Kidney epithelial cell (primary cell): ENCODE data around the gene GMNC. TPM values are rescaled to one million over a fixed set of nuclear protein-coding genes. Genes with fewer than 3 reads are reported as not detected.

Experiments
- DNase-seq: peaks from one replicate; pipeline ENCODE4 v3.0.0-alpha.2; 2010; ENCODE audit warnings: low read depth
- H3K27me3 ChIP-seq: 2 replicates; pipeline ENCODE4 v1.6.0; 2011; ENCODE audit warnings: low read length; ENCODE audit not compliant: control insufficient read depth, insufficient read depth
- H3K36me3 ChIP-seq: 2 replicates; pipeline ENCODE4 v1.5.1; 2011; ENCODE audit warnings: low read length; ENCODE audit not compliant: control insufficient read depth, insufficient read depth
- H3K4me3 ChIP-seq: 2 replicates; pipeline ENCODE4 v1.5.1; 2011; ENCODE audit warnings: low read depth, mild to moderate bottlenecking, control low read depth, low read length
- total RNA-seq: library from RNA; depleted of rRNA; stranded (reverse); fragments of >200 nt; gene quantifications from 2 replicates; pipeline ENCODE4 v1.2.3, GENCODE V29; 2015
- TF ChIP-seq, protein P1 (sequence below): IDR thresholded peaks from 2 replicates; pipeline ENCODE4 v1.5.1; 2011; ENCODE audit warnings: mild to moderate bottlenecking, moderate library complexity, low read length, control low read depth, inconsistent platforms; ENCODE audit not compliant: insufficient read depth, poor library complexity, severe bottlenecking

The GMNC gene, protein sequence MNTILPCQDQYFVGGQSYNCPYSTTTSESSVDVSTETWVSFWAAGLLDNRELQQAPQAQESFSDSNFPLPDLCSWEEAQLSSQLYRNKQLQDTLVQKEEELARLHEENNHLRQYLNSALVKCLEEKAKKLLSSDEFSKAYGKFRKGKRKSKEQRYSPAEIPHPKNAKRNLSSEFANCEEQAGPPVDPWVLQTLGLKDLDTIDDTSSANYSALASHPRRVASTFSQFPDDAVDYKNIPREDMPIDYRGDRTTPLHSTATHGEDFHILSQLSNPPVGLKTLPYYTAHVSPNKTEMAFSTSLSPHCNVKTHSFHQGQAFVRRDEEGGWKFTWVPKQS
- 0.38 and 0.41 TPM in 2 replicates for total RNA-seq

DNA sequence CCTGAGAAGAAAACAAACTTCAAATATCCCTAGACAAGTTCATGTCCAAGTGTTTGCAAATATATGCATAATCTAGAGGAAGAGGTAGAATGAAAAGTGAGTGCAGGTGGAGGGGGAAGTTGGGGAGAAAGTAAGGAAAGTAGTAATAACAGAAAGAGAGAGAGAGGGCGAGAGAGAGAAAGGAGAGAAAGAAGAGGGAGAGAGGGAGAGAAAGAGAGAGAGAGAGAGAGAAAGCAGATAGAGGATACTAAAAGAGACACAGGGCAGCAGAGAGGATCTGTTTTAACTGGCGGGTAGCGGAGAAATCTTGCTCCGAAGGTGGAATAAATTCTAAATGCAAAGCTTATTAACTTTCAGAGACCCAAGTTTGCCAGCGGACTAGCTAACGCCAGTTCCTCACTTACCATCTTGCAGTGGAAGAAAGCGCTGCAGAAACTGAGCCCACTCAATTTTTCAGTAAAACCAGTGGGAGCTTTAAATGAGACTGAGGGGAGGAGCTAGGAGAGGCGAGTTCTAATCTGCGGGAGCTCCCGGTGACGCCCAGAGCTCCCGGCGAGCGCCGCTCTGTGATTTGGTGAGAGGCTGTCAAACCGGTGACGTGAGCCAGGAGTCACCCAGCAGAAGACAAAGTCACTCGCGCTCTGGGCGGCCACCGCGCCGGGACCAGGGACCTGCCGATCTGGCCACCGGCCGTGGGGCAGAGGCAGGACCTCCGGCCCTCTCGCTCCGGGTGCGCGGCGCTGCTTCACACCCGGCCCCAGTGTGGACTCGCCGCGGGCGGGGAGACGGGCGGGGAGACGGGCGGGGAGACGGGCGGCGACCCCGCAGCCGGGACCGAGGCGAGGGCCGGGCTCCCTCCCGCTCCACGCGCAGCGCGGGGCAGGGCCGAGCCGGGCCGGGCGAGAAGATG lies at the start of gene GMNC:
Gene GMNC, minus strand, starts transcription at position 486 of the 910 bp plus-strand sequence. Its CDS starts 79 bp downstream, at position 407.
- peak; percentile 60 for DNase-seq
- Histone ChIP-seq H3K36me3 (no peaks in the 10 kb centered on the region), H3K4me3 (peak within 1 kb of the TSS; percentile 81), H3K27me3 (no peaks in the 10 kb centered on the region)
- TF ChIP-seq, protein P1, sequence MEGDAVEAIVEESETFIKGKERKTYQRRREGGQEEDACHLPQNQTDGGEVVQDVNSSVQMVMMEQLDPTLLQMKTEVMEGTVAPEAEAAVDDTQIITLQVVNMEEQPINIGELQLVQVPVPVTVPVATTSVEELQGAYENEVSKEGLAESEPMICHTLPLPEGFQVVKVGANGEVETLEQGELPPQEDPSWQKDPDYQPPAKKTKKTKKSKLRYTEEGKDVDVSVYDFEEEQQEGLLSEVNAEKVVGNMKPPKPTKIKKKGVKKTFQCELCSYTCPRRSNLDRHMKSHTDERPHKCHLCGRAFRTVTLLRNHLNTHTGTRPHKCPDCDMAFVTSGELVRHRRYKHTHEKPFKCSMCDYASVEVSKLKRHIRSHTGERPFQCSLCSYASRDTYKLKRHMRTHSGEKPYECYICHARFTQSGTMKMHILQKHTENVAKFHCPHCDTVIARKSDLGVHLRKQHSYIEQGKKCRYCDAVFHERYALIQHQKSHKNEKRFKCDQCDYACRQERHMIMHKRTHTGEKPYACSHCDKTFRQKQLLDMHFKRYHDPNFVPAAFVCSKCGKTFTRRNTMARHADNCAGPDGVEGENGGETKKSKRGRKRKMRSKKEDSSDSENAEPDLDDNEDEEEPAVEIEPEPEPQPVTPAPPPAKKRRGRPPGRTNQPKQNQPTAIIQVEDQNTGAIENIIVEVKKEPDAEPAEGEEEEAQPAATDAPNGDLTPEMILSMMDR: no peak

DNA sequence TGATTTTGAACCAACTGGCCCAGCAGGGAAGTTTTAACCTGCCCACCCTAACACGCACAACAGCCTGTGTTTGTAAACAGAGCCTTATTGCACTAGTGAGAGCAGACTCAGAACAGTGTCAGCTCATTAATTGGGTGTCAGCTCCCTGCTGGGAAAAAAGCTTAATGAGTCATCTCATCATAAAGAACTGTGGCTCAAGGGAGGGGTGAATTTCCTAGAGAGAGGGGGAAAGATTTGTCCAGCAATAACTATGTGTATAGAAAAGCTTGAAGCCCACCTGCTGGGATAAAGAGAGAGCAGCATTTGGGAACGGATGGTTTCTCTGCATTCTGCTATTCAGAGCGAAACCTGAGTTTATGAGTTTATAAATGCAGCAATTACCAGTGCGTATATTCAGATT lies 48.9 kb upstream of the GMNC start:
- TF ChIP-seq, protein P1: no peak
- H3K36me3 ChIP-seq: no peaks in the 10 kb centered on the region
- no peaks in the 10 kb centered on the region for H3K27me3 ChIP-seq
- H3K4me3 ChIP-seq: no peak overlapping the region
- no peak for DNase-seq

DNA sequence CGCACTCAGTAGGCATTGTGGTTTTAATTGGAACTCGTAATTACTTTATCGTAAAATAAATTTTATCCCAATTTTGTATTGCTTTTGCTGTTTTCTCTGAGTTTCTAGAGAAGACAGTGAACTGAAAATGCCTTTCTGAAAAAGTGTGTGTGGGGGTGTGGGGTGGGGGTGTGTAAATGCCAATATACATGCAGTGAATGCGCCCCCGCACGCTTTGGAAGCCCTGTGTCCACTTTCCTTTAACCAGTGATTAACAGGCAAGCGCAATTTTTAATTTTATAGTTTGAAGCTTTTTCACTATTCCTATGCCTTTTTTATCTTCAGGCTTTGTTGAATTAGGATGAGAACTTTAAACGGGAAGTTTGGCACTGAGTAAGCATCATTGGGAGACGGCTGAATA lies 47.4 kb upstream of the GMNC start:
- no peaks in the 10 kb centered on the region for H3K27me3 ChIP-seq
- DNase-seq: no peak
- no peaks in the 10 kb centered on the region for H3K36me3 ChIP-seq
- no peak overlapping the region for H3K4me3 ChIP-seq
- TF ChIP-seq, protein P1: no peak

DNA sequence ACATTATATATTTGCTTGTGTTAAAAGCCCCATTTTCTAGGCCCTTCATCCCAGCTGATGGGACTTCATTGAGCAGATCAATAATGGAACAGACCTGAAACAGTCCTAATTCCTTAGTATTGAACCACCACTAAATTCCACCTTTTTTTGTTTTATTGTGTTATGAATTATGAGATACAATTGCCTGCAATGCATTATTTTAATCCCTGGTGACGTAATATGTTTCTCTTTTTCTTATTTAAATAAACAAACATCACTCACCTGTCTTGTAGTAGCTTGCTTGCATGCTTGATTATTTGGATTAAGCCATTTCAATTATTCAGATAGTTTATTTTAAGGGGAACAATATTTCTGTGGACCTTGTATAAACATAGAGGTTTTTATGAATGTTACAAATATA lies 40.7 kb upstream of the GMNC start:
- H3K36me3 ChIP-seq: no peaks in the 10 kb centered on the region
- TF ChIP-seq, protein P1: no peak
- no peaks in the 10 kb centered on the region for H3K27me3 ChIP-seq
- H3K4me3 ChIP-seq: no peak overlapping the region
- DNase-seq: no peak

DNA sequence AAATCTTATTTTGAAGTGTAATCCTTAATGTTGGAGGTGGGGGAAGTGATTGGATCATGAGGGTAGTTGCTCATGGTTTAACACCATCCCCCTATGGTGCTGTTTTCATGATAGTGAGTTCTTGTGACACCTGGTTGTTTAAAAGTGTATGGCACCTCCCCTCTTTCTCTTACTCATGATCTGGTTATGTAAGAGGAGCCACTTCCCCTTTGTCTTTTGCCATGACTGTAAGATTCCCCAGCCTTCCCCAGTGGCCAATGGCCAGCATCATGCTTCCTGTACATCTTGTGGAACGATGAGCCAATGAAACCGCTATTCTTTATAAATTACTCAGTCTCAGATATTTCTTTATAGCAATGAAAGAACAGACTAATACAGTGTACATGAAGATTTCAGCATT lies 39.8 kb upstream of the GMNC start:
- Histone ChIP-seq H3K4me3 (no peak overlapping the region), H3K27me3 (no peaks in the 10 kb centered on the region), H3K36me3 (no peaks in the 10 kb centered on the region)
- DNase-seq: no peak
- TF ChIP-seq, protein P1: no peak
